Sigmoid colon (tissue), 7 donors: ENCODE data around the gene DPYSL3. TPM values are rescaled to one million over a fixed set of nuclear protein-coding genes. Genes with fewer than 3 reads are reported as not detected.

Experiments used
- polyA plus RNA-seq, 3 donors: library from polyadenylated mRNA; stranded (reverse); fragments of 200-250 nt; gene quantifications; one replicate each; pipeline ENCODE4 v1.2.3, GENCODE V29; 2013
- small RNA-seq, 3 donors: library from RNA; depleted of rRNA; stranded (forward); fragments of <200 nt; gene quantifications; one replicate each; pipeline ENCODE3, GENCODE V24; 2016
- total RNA-seq, 4 donors: library from RNA; depleted of rRNA; stranded (reverse); fragments of >200 nt; gene quantifications; one replicate each; pipeline ENCODE4 v1.1.0, GENCODE V29; 2016
- donor health status: healthy with polysubstance abuse.
- donor health status: Bipolar disorder and iron deficiency.
- donor health status: healthy.

The DPYSL3 gene
- total and polyA plus RNA-seq, 7 donors = 4.2 to 343 (median 149) TPM

Small RNA genes lying within 50 kb of the gene (small RNA-seq; reads per million reads assigned to genes)
- 0 reads per million in 3 donors for gene AC011373.1
